Parathyroid adenoma (tissue), 2 donors: ENCODE measurements around the gene PODXL.

ENCODE experiments used
- H2AFZ ChIP-seq: fragments of 300-600 bp; sonication (generic); one replicate; pipeline ENCODE4 v1.7.0; 2017; ENCODE audit warnings: antibody characterized with exemption, mild to moderate bottlenecking
- H3K27ac ChIP-seq: fragments of 300-600 bp; sonication (generic); one replicate; pipeline ENCODE4 v1.7.0; 2017
- H3K27me3 ChIP-seq: fragments of 300-600 bp; sonication (generic); one replicate; pipeline ENCODE4 v1.7.0; 2017; ENCODE audit warnings: low read length; ENCODE audit not compliant: control insufficient read depth, insufficient read depth
- H3K36me3 ChIP-seq: fragments of 300-600 bp; sonication (generic); one replicate; pipeline ENCODE4 v1.7.0; 2017; ENCODE audit warnings: low read length; ENCODE audit not compliant: control insufficient read depth, insufficient read depth
- H3K4me1 ChIP-seq: fragments of 300-600 bp; sonication (generic); one replicate; pipeline ENCODE4 v1.7.0; 2017; ENCODE audit warnings: control low read depth
- H3K4me2 ChIP-seq: fragments of 300-600 bp; sonication (generic); one replicate; pipeline ENCODE4 v1.7.0; 2017; ENCODE audit warnings: low read length
- H3K4me3 ChIP-seq: fragments of 300-600 bp; sonication (generic); one replicate; pipeline ENCODE4 v1.7.0; 2017; ENCODE audit warnings: low read depth, low read length
- H3K79me2 ChIP-seq: fragments of 300-600 bp; sonication (generic); one replicate; pipeline ENCODE4 v1.7.0; 2017; ENCODE audit warnings: control low read depth
- H3K9ac ChIP-seq: fragments of 300-600 bp; sonication (generic); one replicate; pipeline ENCODE4 v1.7.0; 2017; ENCODE audit warnings: mild to moderate bottlenecking
- H3K9me3 ChIP-seq: fragments of 300-600 bp; sonication (generic); one replicate; pipeline ENCODE4 v1.7.0; 2017; ENCODE audit warnings: low read length; ENCODE audit not compliant: control insufficient read depth
- TF ChIP-seq, protein P1 (sequence below): fragments of 300-600 bp; sonication (generic); IDR thresholded peaks from one replicate; pipeline ENCODE4 v1.7.0; 2017; ENCODE audit warnings: antibody characterized with exemption, mild to moderate bottlenecking
- donor health status: primary hyperparathyroidism.

PODXL gene

DNA sequence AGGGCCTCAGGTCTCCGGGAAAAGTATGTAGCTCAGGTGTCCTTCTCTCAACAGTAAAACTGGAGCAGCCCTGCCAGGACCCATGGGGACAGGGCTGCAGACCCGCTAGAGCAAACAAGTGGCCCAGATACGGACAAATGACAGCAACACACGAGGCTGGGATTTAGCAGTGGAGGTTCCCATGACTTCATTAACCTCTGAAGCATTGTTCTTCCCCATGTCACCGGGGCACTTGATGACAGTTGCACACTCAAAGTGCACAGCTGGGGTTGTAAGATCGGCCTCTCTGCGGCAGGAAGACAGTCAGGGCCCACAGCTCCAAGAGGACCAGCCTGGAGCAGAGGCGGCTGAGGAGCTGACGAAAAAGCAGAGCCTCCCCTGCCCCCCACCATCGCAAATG, 12.5 kb upstream of the PODXL start:
- H3K4me1 ChIP-seq = no peaks in the 10 kb centered on the region
- no peaks in the 10 kb centered on the region for H3K27me3 ChIP-seq
- H3K4me3 ChIP-seq = no peak overlapping the region
- H2AFZ ChIP-seq = no peak overlapping the region
- TF ChIP-seq, protein P1, sequence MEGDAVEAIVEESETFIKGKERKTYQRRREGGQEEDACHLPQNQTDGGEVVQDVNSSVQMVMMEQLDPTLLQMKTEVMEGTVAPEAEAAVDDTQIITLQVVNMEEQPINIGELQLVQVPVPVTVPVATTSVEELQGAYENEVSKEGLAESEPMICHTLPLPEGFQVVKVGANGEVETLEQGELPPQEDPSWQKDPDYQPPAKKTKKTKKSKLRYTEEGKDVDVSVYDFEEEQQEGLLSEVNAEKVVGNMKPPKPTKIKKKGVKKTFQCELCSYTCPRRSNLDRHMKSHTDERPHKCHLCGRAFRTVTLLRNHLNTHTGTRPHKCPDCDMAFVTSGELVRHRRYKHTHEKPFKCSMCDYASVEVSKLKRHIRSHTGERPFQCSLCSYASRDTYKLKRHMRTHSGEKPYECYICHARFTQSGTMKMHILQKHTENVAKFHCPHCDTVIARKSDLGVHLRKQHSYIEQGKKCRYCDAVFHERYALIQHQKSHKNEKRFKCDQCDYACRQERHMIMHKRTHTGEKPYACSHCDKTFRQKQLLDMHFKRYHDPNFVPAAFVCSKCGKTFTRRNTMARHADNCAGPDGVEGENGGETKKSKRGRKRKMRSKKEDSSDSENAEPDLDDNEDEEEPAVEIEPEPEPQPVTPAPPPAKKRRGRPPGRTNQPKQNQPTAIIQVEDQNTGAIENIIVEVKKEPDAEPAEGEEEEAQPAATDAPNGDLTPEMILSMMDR = no peak
- H3K36me3 ChIP-seq = no peaks in the 10 kb centered on the region
- no peaks in the 10 kb centered on the region for H3K79me2 ChIP-seq
- no peak overlapping the region for H3K27ac ChIP-seq
- no peaks in the 10 kb centered on the region for H3K9me3 ChIP-seq
- no peak overlapping the region for H3K9ac ChIP-seq
- H3K4me2 ChIP-seq = no peak overlapping the region

DNA sequence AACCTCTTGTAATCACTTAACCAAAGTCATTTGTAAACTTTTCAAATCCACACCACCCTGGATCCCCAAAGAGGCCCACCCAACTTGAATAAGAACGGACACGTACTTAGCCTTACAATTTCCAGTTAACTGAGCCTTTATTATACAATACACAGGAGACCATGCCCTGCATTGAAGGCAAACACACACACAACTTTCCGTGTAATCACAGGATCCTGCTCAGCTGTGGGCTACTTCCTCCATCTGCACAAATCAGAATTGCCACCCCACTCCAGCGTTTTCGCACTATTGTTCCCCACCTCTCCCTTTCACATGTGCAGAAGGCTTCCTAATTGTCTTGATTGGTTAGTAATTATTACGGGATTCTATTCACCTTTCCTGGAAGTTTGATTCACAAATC, 12.1 kb upstream of the PODXL start:
- H3K27ac ChIP-seq = no peak overlapping the region
- H3K9me3 ChIP-seq = no peaks in the 10 kb centered on the region
- H3K9ac ChIP-seq = no peak overlapping the region
- TF ChIP-seq, protein P1 = no peak
- no peaks in the 10 kb centered on the region for H3K27me3 ChIP-seq
- no peaks in the 10 kb centered on the region for H3K79me2 ChIP-seq
- H3K36me3 ChIP-seq = no peaks in the 10 kb centered on the region
- H2AFZ ChIP-seq = no peak overlapping the region
- H3K4me1 ChIP-seq = no peaks in the 10 kb centered on the region
- no peak overlapping the region for H3K4me2 ChIP-seq
- no peak overlapping the region for H3K4me3 ChIP-seq

DNA sequence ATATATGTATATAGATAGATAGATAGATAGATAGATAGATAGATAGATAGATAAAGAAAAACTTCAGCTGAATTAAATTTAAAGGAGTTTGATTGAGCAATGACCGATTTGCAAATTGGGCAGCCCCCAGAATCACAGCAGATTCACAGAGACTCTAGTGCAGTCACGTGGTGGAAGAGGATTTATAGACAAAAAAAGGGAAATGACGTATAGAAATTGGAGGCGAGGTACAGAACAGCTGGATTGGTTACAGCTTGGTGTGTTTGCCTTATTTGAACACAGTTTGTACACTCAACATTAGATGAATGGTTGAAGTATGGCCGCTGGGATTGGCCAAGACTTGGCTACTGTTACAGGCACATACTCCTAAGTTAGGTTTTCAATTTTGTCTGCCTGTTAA, 8.2 kb upstream of the PODXL start:
- Histone ChIP-seq H3K4me1 (no peaks in the 10 kb centered on the region), H3K27ac (no peak overlapping the region), H2AFZ (no peak overlapping the region), H3K9me3 (no peaks in the 10 kb centered on the region), H3K79me2 (no peaks in the 10 kb centered on the region), H3K27me3 (no peaks in the 10 kb centered on the region), H3K4me3 (no peak overlapping the region), H3K36me3 (no peaks in the 10 kb centered on the region), H3K4me2 (no peak overlapping the region), H3K9ac (no peak overlapping the region)
- TF ChIP-seq, protein P1 = no peak

DNA sequence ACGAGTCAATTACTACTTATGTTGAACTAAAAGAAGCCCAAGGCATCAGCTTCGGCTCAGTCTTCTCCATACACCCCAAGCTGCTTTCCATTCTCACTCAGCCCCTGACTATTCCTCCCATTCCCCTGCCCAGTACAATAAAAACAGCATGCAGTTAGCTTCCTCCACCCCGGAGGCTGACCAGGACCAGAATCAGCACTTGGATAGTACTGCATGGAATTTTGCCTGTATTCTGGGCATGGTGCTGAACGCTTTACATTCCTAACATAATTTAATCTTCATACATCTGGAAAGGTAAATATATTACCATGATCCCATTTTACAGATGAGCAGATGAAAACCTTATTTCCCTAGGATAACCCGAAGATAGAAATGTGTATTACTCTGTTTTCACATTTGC, 7.5 kb upstream of the PODXL start:
- no peak overlapping the region for H3K9ac ChIP-seq
- no peak overlapping the region for H3K27ac ChIP-seq

DNA sequence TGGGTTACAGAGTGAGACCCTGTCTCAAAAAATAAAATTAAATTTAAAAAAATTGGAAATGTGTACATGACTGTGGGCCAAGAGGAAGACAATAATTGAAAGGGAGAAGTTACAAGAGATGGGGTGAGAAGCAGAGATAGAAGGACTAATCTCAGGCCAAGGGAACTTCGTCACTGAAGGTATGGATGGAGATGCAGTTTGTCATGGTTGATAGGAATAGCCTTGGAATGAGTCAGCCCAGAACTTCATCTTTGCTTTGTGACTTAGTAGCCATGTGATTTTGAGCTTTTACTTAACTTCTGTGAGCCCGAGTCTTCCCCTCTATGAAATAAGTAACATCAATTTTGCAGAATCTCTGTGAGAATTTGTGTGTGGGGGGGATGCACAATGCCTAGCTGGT, 6.5 kb upstream of the PODXL start:
- H3K36me3 ChIP-seq = no peaks in the 10 kb centered on the region

More for the DNA sequence above, 7.5 kb upstream of the PODXL start:
- H3K79me2 ChIP-seq = no peaks in the 10 kb centered on the region
- TF ChIP-seq, protein P1 = no peak
- H3K36me3 ChIP-seq = no peaks in the 10 kb centered on the region
- no peak overlapping the region for H3K4me3 ChIP-seq
- no peaks in the 10 kb centered on the region for H3K27me3 ChIP-seq
- no peak overlapping the region for H3K4me2 ChIP-seq
- no peaks in the 10 kb centered on the region for H3K4me1 ChIP-seq
- H2AFZ ChIP-seq = no peak overlapping the region
- H3K9me3 ChIP-seq = no peaks in the 10 kb centered on the region

More for the DNA sequence above, 6.5 kb upstream of the PODXL start:
- no peak overlapping the region for H3K4me3 ChIP-seq
- no peak overlapping the region for H3K9ac ChIP-seq
- H3K27me3 ChIP-seq = no peaks in the 10 kb centered on the region
- H3K27ac ChIP-seq = no peak overlapping the region
- TF ChIP-seq, protein P1 = no peak
- H3K4me2 ChIP-seq = no peak overlapping the region
- no peaks in the 10 kb centered on the region for H3K9me3 ChIP-seq
- no peaks in the 10 kb centered on the region for H3K79me2 ChIP-seq
- H3K4me1 ChIP-seq = no peaks in the 10 kb centered on the region
- H2AFZ ChIP-seq = no peak overlapping the region
